Right lobe of liver (tissue), 6 donors: ENCODE data around the gene ZNF439. TPM values are rescaled to one million over a fixed set of nuclear protein-coding genes. Genes with fewer than 3 reads are reported as not detected.
"Not testable (repeated sequence)": the region's sequence is repeated elsewhere in the genome, so short reads cannot be mapped to it uniquely, and the experiment has no call there.

ENCODE experiments used
- ATAC-seq, 4 donors: fragments of 200-7000 bp; cut with Tn5 transposase; one replicate each; pipeline ENCODE4 v1.9.1; 2020; ENCODE audit warnings: mild to moderate bottlenecking in 4 of 4, moderate library complexity in 4 of 4
- DNase-seq, 3 donors: peaks; one replicate each; pipeline ENCODE4 v3.0.0-alpha.2; 2020
- H3K27ac ChIP-seq, 3 donors: fragments of 200-600 bp; one replicate each; pipeline ENCODE4 v1.8.0; 2022
- H3K27me3 ChIP-seq, 2 donors: fragments of 200-600 bp; one replicate each; pipeline ENCODE4 v1.8.0; 2022
- H3K36me3 ChIP-seq, 4 donors: fragments of 200-600 bp; sonication (generic) in 1 of 4; one replicate each; pipeline versions ENCODE4 v1.5.1 to v1.8.0; 2017 to 2022; ENCODE audit warnings: control low read depth in 1 of 4
- H3K4me1 ChIP-seq, 4 donors: fragments of 200-600 bp; sonication (generic) in 1 of 4; one replicate each; pipeline versions ENCODE4 v1.5.1 to v1.8.0; 2017 to 2022; ENCODE audit warnings: control low read depth in 1 of 4
- H3K4me3 ChIP-seq, 3 donors: fragments of 200-600 bp; one replicate each; pipeline ENCODE4 v1.8.0; 2022
- H3K9me3 ChIP-seq, 4 donors: fragments of 200-600 bp; sonication (generic) in 1 of 4; one replicate each; pipeline versions ENCODE4 v1.5.1 to v1.8.0; 2017 to 2022; ENCODE audit warnings: control low read depth in 1 of 4
- POLR2A ChIP-seq: fragments of 450-650 bp; IDR thresholded peaks from one replicate; pipeline ENCODE4 v1.6.1; 2017; ENCODE audit warnings: antibody characterized with exemption, mild to moderate bottlenecking
- WGBS: methylation state at CpG from one replicate; pipeline ENCODE4 v1.1.6; 2018; ENCODE audit warnings: low coverage, low lambda C conversion rate; ENCODE audit not compliant: insufficient coverage; ENCODE audit errors: missing lambda C conversion rate; 5-methylcytosine and 5-hydroxymethylcytosine counted together
- intact Hi-C, 2 donors: fragments of 100-400 bp; cut with DNase I; formaldehyde crosslinking; loops; one replicate each; pipeline versions ENCODE4 v1.11.2 to v1.14.1; 2022
- total RNA-seq, 6 experiments: library from RNA; depleted of rRNA in 2 of 6; stranded (reverse); fragments of >200 nt in 2 of 6; fragmentation: NEBNext Ultra II Directional in 3 of 6; extraction: Animal tissue kit (Norgen Biotek cat#: 25700) in 3 of 6; gene quantifications; one replicate each; pipeline versions ENCODE4 v1.1.0 to v1.2.4, GENCODE V29; 2016 to 2023
- TF ChIP-seq, protein P1 (sequence below), 4 donors: fragments of 200-600 bp in 3 of 4; fragments of 450-650 bp in 1 of 4; IDR thresholded peaks; one replicate each; pipeline versions ENCODE4 v1.5.1 to v1.8.0; 2016 to 2022; ENCODE audit warnings: antibody characterized with exemption in 4 of 4, mild to moderate bottlenecking in 2 of 4
- donor health status: DM: no; HTN: yes; CAD: no.
- donor health status: DM: no; HTN: no; CAD: no.
- donor health status: DM: no; HTN: no; CAD: no.
- donor health status: DM: no; HTN: yes; CAD: no.
- donor health status: DM: no; HTN: yes; CAD: no.

Gene ZNF439
- total RNA-seq, 6 experiments from 2014 or later: 0.43 to 1.3 (median 0.66) TPM

- not testable (repeated sequence) for H3K4me3 ChIP-seq, H3K9me3 ChIP-seq, H3K4me1 ChIP-seq, H3K27ac ChIP-seq, H3K36me3 ChIP-seq, H3K27me3 ChIP-seq
- intact Hi-C loops: loop anchor here in 1 of 2 donors (10.0 kb wide), 2 partner anchors 105 to 265 kb away; partner anchors contain the start of gene ZNF20
- TF ChIP-seq, protein P1, sequence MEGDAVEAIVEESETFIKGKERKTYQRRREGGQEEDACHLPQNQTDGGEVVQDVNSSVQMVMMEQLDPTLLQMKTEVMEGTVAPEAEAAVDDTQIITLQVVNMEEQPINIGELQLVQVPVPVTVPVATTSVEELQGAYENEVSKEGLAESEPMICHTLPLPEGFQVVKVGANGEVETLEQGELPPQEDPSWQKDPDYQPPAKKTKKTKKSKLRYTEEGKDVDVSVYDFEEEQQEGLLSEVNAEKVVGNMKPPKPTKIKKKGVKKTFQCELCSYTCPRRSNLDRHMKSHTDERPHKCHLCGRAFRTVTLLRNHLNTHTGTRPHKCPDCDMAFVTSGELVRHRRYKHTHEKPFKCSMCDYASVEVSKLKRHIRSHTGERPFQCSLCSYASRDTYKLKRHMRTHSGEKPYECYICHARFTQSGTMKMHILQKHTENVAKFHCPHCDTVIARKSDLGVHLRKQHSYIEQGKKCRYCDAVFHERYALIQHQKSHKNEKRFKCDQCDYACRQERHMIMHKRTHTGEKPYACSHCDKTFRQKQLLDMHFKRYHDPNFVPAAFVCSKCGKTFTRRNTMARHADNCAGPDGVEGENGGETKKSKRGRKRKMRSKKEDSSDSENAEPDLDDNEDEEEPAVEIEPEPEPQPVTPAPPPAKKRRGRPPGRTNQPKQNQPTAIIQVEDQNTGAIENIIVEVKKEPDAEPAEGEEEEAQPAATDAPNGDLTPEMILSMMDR (IDR thresholded peaks at IDR 0.05): peak in 3 of 4 donors; percentile 33 to 42 (median 38)
- WGBS: 65% methylated on average over 12 of the region's 16 CpGs
- peak; percentile 44 to 63 (median 60) for ATAC-seq
- DNase-seq: peak in 1 of 3 donors; percentile 25
Observed at GRCh38 chr19:11879687-11880266, 31.3 kb downstream of the ZNF439 start.

DNA sequence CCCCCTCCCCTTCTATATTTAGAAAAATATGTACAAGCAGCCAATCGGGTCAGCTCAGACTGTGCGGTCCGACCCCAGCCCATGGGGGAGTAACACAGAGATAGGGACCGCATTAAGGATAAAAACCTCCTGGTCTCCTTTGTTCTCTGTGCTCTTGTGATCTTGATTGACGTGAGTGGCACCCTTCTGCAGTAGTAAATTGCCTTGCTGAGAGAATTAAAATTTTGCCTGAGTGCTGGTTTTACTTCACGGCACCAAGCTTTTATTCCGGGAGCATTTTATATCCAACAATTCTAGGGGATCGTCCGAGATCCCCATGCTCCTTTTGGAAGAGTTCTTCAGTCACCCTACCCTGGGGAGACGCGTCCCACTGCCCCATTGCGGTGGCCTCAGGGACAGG is 32.1 kb downstream of the ZNF439 start:
- no peak for DNase-seq
- no peaks in the 10 kb centered on the region for H3K4me1 ChIP-seq
- 75% methylated on average over 9 of the region's 12 CpGs for WGBS
- no peak for TF ChIP-seq POLR2A
- TF ChIP-seq, protein P1 (IDR thresholded peaks at IDR 0.05): no peak
- no peak for ATAC-seq
- no peaks in the 10 kb centered on the region for H3K9me3 ChIP-seq
- H3K4me3 ChIP-seq: no peak overlapping the region
- H3K27me3 ChIP-seq: no peaks in the 10 kb centered on the region
- no peak overlapping the region for H3K27ac ChIP-seq
- H3K36me3 ChIP-seq: no peaks in the 10 kb centered on the region
- intact Hi-C loops: loop anchor here in 1 of 2 donors (10.0 kb wide), 2 partner anchors 104 to 264 kb away; partner anchors contain the start of gene ZNF20

DNA sequence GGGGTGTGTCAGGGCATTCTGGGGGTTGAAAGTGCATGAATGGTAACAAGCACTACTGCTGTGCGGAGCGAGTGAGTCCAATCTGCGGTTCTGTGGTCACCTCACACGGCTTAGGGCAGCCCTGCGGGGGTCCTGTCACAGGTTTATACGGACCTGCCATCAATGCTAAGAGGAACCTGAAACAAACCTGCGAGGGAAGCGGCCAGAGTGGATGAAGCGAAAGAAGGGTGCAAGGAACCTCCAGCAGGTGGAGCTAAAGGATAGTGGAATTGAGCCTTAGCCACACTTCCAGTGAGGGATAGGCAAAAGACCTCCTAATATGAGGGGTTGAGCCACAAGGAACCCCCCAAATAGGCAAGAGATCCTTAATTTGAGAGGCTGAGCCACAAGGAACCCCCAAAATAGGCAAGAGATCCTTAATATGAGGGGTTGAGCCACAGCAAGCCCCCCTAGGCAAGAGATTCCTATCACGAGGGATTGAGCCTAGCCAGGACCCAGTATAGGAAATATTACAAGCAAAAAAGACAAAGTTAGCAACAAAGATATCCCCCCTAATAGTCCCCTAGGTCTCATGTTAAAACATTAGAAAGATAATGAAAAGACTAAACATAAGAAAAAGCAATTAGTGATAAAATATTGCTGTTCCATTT is 32.8 kb downstream of the ZNF439 start:
- H3K4me1 ChIP-seq: no peaks in the 10 kb centered on the region
- H3K36me3 ChIP-seq: no peaks in the 10 kb centered on the region
- no peaks in the 10 kb centered on the region for H3K9me3 ChIP-seq
- ATAC-seq: peak; percentile 94 to 98 (median 95)
- intact Hi-C loops: loop anchor here in 1 of 2 donors (10.0 kb wide), 2 partner anchors 104 to 264 kb away; partner anchors contain the start of gene ZNF20
- H3K27ac ChIP-seq: no peak overlapping the region
- no peak overlapping the region for H3K4me3 ChIP-seq
- H3K27me3 ChIP-seq: no peaks in the 10 kb centered on the region
- DNase-seq: peak in 2 of 3 donors; percentile 37 to 65
- TF ChIP-seq POLR2A: no peak
- TF ChIP-seq, protein P1 (IDR thresholded peaks at IDR 0.05): peak; percentile 72 to 79 (median 77)
- WGBS: 15% methylated on average over 10 of the region's 10 CpGs

DNA sequence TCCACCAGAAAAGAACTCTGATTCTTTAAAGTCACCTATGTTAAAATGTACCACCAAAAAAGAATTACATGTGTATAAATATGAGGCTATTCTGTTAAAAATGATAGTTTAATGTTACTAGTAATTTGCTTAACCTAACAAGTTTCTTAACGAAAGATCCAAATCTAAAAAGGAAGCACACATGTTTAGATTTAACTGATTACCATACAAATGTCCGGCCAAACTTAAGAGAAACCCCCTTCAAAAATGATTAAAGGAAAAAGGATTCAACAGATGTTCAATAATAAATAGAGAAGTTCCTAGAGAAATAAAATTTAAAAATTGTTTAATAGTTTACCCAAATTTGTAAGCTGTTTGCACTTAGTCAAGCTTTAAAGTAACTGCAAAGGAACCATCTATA is 34.1 kb downstream of the ZNF439 start:
- DNase-seq (no peak), ATAC-seq (no peak)
- WGBS: 37% methylated on average over 2 of the region's 2 CpGs
- Histone ChIP-seq H3K36me3 (no peaks in the 10 kb centered on the region), H3K4me1 (no peaks in the 10 kb centered on the region), H3K27ac (no peak overlapping the region), H3K27me3 (no peaks in the 10 kb centered on the region), H3K9me3 (no peaks in the 10 kb centered on the region), H3K4me3 (no peak overlapping the region)
- intact Hi-C loops: loop anchor here in 1 of 2 donors (10.0 kb wide), 2 partner anchors 102 to 262 kb away; partner anchors contain the start of gene ZNF20
- TF ChIP-seq, protein P1 (IDR thresholded peaks at IDR 0.05): no peak
- no peak for TF ChIP-seq POLR2A
